Stimulated activated CD8-positive, alpha-beta memory T cell treated with anti-CD3 and anti-CD28 coated beads, Interleukin-12 subunit alpha, Interleukin-12 subunit beta, amount 100 ng/mL, for 24 hours (primary cell): ENCODE data around the gene MAST4.
"Not testable (repeated sequence)": the region's sequence is repeated elsewhere in the genome, so short reads cannot be mapped to it uniquely, and the experiment has no call there.

ENCODE experiments used
- DNase-seq: peaks from one replicate; pipeline ENCODE4 v3.0.0-alpha.2; 2020; ENCODE audit errors: extremely low read depth

The MAST4 gene

DNA sequence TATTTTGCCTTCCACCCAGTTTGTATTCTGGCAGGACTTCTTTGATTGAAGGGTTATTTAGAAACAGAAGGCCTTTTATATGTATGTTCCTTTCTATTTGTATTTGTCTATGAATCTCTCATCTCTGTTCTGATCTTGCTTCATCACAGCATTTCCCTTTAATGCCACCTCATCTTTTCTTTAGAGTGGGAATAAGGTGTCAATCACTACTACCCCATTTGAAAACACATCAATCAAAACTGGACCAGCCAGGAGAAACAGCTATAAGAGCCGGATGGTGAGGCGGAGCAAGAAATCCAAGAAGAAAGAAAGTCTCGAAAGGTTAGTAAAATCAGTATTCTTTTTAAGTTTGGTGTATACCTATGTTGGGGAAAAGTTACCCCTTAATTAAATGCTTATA is 564.1 kb downstream of the MAST4 start:
- DNase-seq: no peak

DNA sequence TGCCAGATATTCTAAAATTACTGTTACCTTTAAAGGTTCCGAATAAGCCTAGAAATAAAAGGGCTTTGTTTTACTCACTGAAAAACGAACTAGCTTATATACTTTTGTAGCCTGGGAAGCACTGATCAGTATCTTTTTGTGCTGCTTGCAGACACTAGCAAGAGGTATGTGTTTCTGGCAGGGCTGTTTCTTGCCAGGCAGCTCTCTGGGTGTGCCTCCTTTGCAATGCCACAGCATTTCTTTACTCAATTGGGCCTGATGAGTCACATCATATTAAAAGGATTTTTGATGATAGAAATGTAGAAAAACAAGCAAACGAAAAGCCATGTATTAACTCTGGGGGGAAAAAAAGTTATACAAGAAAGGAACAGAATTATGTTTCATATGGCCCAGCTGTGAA is 564.8 kb downstream of the MAST4 start:
- no peak for DNase-seq

DNA sequence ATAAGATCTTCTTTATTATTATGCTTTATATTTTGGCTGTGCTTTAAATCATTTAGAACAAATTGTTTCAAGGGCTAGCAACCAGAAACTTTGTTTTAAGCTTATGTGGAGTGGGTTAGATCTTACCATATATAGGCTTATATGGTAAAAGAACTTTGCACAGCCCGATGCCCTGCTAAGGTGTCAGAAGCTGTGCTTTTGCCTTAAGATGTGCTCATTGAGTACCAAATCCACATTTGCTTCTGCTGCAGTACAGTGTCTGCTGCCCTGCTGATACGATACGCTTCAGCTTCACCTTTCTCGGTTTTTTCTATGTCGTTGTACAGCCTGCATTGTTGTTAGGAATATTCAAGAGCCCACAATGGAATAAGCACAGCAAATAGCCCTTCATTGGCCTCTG is 565.6 kb downstream of the MAST4 start:
- DNase-seq: no peak

DNA sequence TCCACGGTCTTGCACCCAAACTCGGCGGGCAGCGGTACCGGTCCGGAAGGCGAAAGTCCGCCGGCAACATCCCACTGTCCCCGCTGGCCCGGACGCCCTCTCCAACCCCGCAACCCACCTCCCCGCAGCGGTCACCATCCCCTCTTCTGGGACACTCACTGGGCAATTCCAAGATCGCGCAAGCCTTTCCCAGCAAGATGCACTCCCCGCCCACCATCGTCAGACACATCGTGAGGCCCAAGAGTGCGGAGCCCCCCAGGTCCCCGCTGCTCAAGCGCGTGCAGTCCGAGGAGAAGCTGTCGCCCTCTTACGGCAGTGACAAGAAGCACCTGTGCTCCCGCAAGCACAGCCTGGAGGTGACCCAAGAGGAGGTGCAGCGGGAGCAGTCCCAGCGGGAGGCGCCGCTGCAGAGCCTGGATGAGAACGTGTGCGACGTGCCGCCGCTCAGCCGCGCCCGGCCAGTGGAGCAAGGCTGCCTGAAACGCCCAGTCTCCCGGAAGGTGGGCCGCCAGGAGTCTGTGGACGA is 567.1 kb downstream of the MAST4 start:
- DNase-seq: no peak

DNA sequence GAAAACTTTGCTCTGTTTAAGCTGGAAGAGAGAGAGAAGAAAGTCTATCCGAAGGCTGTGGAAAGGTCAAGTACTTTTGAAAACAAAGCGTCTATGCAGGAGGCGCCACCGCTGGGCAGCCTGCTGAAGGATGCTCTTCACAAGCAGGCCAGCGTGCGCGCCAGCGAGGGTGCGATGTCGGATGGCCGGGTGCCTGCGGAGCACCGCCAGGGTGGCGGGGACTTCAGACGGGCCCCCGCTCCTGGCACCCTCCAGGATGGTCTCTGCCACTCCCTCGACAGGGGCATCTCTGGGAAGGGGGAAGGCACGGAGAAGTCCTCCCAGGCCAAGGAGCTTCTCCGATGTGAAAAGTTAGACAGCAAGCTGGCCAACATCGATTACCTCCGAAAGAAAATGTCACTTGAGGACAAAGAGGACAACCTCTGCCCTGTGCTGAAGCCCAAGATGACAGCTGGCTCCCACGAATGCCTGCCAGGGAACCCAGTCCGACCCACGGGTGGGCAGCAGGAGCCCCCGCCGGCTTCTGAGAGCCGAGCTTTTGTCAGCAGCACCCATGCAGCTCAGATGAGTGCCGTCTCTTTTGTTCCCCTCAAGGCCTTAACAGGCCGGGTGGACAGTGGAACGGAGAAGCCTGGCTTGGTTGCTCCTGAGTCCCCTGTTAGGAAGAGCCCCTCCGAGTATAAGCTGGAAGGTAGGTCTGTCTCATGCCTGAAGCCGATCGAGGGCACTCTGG is 567.8 kb downstream of the MAST4 start:
- no peak for DNase-seq

DNA sequence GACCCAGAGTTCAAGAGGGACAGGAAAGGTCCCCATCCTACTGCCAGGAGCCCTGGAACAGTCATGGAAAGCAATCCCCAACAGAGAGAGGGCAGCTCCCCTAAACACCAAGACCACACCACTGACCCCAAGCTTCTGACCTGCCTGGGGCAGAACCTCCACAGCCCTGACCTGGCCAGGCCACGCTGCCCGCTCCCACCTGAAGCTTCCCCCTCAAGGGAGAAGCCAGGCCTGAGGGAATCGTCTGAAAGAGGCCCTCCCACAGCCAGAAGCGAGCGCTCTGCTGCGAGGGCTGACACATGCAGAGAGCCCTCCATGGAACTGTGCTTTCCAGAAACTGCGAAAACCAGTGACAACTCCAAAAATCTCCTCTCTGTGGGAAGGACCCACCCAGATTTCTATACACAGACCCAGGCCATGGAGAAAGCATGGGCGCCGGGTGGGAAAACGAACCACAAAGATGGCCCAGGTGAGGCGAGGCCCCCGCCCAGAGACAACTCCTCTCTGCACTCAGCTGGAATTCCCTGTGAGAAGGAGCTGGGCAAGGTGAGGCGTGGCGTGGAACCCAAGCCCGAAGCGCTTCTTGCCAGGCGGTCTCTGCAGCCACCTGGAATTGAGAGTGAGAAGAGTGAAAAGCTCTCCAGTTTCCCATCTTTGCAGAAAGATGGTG is 568.8 kb downstream of the MAST4 start:
- no peak for DNase-seq

DNA sequence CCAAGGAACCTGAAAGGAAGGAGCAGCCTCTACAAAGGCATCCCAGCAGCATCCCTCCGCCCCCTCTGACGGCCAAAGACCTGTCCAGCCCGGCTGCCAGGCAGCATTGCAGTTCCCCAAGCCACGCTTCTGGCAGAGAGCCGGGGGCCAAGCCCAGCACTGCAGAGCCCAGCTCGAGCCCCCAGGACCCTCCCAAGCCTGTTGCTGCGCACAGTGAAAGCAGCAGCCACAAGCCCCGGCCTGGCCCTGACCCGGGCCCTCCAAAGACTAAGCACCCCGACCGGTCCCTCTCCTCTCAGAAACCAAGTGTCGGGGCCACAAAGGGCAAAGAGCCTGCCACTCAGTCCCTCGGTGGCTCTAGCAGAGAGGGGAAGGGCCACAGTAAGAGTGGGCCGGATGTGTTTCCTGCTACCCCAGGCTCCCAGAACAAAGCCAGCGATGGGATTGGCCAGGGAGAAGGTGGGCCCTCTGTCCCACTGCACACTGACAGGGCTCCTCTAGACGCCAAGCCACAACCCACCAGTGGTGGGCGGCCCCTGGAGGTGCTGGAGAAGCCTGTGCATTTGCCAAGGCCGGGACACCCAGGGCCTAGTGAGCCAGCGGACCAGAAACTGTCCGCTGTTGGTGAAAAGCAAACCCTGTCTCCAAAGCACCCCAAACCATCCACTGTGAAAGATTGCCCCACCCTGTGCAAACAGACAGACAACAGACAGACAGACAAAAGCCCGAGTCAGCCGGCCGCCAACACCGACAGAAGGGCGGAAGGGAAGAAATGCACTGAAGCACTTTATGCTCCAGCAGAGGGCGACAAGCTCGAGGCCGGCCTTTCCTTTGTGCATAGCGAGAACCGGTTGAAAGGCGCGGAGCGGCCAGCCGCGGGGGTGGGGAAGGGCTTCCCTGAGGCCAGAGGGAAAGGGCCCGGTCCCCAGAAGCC is 569.6 kb downstream of the MAST4 start:
- DNase-seq: peak; percentile 48

DNA sequence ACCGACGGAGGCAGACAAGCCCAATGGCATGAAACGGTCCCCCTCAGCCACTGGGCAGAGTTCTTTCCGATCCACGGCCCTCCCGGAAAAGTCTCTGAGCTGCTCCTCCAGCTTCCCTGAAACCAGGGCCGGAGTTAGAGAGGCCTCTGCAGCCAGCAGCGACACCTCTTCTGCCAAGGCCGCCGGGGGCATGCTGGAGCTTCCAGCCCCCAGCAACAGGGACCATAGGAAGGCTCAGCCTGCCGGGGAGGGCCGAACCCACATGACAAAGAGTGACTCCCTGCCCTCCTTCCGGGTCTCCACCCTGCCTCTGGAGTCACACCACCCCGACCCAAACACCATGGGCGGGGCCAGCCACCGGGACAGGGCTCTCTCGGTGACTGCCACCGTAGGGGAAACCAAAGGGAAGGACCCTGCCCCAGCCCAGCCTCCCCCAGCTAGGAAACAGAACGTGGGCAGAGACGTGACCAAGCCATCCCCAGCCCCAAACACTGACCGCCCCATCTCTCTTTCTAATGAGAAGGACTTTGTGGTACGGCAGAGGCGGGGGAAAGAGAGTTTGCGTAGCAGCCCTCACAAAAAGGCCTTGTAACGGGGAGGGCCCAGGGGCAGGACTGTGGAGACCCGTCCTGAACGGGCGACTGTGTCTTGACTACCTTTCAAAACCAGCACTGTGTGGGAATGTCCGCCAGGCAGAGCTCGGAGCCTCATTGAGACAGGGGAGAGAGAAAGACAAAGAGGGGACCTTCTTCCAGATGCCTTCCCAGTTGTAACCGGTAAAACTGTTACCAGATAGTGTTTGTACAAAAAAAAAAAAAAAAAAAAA is 570.5 kb downstream of the MAST4 start:
- DNase-seq: peak; percentile 28

DNA sequence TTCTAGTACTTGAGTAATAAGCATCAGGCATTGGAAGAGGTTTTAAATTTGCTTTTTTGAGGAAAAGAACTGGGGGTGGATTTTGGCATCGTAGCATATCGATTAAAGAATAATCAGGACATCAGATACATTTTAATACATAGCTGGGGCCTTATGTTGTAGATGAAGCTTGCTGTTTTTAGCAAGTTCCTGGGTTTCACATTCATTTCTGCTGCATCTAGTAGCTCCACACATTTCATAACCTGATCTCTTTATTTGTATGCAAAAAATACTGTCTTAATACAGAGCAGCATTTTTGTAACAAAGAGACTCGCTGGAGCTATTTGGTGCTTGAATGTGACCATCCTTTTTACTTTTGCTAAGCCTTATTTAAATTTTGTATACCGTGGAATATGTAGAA is 571.9 kb downstream of the MAST4 start:
- DNase-seq: no peak

DNA sequence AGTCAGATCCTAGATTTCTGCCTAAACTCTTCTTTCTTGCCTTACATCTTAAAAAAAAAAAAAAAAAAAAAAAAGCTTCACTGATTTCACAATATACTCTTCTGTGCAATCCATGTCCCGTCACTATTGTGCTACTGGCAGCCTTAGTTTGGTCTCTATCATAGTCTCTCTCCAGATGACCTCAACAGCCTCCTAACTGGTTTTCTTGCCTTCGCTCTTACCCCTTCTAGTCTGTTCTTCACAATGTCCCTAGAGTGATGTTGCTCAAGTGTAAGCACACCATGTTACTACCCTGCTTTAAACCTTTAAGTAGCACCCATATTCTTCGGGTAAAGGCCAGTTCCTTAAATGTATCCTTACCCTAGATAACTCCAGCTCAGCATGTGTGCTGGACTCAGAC is 574.6 kb downstream of the MAST4 start:
- DNase-seq: no peak

DNA sequence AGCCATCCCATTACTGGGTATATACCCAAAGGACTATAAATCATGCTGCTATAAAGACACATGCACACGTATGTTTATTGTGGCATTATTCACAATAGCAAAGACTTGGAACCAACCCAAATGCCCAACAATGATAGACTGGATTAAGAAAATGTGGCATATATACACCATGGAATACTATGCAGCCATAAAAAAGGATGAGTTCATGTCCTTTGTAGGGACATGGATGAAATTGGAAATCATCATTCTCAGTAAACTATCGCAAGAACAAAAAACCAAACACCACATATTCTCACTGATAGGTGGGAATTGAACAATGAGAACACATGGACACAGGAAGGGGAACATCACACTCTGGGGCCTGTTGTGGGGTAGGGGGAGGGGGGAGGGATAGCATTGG is 577.2 kb downstream of the MAST4 start:
- not testable (repeated sequence) for DNase-seq

DNA sequence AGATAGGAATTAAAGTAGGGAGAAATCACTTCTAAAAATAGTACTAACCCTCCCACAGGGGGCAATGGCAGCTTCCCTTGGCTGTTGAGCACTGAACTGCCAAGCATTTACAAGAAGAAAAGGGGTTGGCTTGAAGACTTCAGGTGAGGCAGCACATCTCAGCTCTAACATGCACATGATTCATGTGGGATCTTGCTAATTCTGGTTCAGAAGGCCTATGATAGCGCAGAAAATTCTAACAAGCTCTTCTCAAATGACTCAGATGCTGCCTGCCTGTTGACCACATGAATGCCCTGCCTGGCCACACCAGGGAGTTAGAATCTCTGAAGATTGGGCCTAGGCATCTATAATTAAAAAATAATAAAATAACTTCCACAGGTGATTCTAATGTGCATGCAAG is 577.8 kb downstream of the MAST4 start:
- DNase-seq: no peak

DNA sequence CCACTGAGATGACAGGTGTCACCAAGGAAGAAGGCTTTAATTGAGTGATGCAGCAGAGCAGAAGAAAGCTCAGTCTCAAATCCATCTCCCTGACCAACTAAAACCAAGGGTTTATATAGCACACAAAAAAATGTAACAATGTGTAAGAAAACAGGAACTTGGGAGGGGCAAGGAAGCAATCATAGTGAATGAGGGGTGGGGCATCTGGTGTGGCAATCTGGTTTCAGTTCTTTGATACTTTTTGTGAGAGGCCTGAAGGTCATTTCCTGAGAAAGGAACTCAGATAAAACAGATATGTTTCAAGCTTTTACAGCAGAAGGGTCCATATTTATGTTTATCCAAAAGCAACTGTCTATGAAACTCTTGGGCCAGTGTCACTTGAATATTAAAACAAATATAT is 580.7 kb downstream of the MAST4 start:
- DNase-seq: no peak

DNA sequence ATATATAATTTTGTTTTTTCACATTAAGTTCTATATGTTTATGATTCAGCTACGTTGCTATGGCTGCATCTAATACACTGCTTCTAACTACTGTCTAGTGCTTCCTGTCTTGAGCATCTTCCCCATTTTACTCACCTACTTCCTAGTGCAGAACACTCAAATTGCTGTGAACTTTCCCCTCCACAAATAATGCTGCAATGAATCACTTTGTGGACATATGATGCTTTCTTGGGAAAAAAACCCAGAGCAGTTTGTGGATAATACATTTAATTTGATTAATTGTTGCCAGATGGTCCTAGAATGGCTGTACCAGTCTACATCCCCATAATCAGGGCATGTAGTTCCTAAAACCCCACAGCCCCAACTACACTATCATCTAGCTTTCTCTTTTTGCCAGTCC is 581.9 kb downstream of the MAST4 start:
- no peak for DNase-seq

DNA sequence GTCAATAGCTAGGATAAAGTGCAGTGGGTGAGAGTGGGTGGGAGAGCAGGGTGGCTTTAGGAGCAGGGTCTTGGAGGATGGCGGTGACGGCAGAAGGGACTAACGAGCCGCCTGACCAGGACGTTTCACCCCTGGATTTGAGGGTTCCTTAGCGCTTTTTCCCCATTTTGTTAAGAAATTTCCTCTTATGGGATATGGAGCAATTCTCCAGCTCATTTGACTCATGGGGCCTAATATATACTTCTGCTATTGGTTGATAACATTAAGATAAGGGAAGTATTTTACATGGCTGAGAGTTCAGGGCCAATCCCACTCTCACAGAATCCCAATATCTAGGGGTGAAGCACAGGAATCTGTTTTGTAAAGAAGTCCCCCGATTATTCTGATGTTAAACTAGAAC is 582.8 kb downstream of the MAST4 start:
- DNase-seq: no peak

DNA sequence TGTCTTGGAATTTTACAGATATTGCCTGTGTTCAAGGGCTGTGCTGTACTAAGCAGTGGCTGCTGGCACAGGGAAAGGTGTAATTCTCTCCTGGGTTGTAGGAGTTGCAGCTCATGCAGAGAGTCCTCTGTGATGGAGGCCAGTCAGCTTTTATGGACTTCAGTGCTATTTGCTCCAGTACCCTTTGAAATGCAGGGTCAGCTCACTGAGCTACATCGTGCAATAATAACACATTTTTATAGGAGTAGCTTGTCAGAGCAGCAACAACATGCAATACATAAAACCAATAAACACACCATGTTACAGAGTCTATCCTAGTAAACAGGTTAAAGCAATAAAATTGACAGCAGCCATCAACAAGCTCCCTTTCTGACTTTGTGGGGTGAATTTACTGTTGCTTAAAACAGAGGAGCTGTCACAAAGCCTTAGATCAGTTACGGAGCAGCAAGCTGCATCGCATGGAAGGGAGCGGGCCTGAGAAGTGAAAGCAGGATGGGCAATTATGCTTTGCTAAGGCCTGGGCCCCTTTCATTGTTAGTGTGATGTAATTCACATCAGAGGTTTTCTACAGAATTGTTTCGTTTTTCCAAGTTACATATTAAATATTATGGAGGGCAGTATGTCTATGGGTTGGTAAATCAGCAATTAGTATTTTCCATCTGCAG is 583.6 kb downstream of the MAST4 start:
- no peak for DNase-seq

DNA sequence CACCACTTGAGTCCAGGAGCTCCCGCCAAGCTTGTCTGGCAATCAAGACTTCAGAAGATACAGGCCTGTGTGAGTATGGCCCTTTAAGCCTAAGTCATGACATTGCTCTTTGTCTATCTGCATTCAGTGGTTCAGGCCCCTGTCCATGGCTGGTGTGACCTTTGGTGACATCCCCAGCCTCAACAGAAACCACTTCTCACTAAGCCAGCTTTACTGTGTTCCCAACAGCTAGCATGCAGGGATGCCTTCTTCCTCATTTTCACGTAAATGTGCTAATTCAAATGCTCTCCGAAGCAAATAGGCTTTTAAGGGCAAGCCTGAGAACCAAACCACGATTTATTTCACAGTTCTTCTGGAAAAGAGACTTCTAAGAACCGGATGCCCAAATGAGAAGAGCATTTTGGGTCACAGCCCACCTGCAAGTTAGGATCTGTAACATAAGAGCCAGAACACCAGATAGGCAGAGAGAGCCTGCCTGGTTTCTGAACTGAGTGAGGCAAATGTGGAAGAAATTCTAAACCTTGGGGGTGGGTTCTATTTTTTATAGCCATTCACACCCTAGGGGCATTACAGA is 585.5 kb downstream of the MAST4 start:
- no peak for DNase-seq

DNA sequence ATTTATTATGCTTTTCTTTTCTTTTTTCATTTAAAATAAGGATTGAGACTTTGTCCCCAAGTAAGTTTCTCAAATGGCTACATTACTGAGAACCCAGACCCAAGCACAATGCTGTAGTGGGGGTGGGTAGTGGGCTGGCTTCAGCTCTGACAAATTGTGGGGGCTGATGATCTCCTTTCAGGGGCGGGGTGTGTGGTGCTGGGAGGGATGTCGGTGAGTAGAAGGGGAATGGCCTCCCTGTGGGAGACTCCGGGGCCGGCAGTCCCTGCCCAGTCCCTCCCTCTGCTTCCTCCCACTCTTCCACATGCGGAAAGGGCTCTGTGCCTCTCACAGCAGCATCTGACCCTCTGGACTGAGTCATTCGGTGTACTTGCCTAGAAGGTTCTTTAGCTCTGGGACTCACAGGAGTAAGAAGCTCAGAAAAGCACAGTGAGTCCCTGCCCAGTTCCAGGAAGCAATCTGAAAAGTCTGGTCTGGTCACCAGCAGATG is 586.2 kb downstream of the MAST4 start:
- DNase-seq: no peak

DNA sequence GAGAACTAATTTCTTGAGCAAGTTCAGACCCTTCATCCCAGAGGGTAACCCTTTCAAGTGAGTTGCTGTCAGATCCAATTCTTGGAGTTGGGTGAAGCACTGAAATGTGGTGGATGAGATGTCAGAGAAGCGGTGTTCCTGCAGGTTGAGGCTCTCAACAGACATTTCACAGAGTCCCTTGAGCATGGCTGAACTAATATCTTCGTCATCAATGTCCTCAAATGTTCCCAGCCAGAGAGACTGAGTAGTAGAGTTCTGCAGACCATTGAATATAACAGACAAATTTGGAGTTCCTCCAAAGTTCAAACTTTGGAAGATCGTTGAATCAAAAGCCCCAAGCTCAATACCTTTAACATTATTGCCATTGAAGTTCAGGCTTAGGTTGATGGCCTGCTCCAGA is 587.7 kb downstream of the MAST4 start:
- no peak for DNase-seq

DNA sequence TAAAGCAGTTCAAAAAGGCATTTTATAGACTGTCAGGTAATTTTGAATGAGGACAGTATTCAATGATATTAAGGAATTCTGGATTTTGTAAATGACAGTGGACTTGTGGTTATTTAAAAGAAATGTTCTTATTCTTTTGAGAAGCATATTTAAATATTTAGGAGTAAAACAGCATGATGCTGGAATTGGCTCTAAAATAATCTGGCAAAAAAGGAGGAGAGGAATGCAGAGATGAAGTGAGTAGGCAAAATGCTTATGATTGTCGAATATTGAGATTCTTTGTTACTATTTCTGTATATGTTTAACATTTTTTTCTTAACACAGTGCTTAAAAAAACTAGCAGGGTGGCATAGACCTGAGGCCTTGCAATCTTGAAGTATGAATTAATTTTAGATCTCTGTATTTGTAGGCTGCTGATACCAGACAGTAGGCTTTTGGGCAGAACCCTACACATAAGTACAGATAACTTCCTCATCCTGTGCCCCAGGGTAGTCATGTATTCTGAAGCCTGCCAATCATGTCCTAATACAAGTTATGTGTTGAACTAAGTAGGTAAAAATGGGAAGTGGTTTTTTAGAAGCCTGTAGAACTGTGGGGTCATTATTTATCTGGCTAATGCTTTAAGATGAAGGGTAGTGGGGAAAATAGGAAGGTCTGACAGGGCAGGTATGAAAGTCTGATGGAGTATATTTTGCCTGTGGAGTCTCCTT is 591.0 kb downstream of the MAST4 start:
- no peak for DNase-seq
